CD4-positive, alpha-beta T cell treated with Interleukin-12 subunit alpha and Interleukin-12 subunit beta, for 1 hour (primary cell): ENCODE measurements around the gene CDK16.

Source experiments
- DNase-seq: peaks from one replicate; pipeline ENCODE4 v3.0.0-alpha.2; 2020

Gene CDK16

DNA sequence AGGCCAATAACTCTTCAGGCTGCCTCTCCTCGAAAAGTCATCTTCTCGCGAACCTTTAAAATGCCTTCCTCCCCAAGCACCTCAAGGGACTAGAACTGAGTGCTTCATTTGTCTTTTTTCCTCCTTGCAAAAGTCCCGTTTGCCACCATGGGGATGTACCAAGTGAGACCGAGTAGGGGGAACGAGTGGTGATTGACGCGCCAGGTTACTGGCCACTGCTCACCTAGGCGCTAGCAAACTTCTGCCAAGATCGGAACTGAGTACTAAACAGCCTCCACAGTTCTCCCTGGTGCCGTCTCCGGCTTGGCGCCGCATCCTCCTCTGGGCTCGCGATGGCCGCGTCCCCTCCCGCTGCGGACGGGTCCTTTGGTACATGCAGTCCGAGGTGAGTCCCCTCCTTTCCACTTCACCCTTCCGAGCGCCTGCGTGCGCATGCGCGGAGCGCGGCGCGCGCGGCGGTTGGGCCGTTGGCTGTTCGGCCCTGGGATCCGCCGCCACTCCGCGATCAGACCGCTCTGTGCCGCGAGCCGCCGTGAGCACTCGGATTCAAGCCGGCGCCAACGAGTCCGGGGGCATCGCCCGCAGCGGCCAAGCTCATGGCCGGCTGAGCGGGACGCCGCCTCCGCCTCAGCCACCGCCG is at the start of gene CDK16:
CDK16 (plus strand) TSS at position 402 of the 640 bp plus-strand sequence. CDS start 4,877 bp downstream, outside the sequence.
- peak; percentile 83 for DNase-seq

- DNase-seq = no peak
Observed at GRCh38 chrX:47169273-47169672, 49.2 kb upstream of the CDK16 start.

DNA sequence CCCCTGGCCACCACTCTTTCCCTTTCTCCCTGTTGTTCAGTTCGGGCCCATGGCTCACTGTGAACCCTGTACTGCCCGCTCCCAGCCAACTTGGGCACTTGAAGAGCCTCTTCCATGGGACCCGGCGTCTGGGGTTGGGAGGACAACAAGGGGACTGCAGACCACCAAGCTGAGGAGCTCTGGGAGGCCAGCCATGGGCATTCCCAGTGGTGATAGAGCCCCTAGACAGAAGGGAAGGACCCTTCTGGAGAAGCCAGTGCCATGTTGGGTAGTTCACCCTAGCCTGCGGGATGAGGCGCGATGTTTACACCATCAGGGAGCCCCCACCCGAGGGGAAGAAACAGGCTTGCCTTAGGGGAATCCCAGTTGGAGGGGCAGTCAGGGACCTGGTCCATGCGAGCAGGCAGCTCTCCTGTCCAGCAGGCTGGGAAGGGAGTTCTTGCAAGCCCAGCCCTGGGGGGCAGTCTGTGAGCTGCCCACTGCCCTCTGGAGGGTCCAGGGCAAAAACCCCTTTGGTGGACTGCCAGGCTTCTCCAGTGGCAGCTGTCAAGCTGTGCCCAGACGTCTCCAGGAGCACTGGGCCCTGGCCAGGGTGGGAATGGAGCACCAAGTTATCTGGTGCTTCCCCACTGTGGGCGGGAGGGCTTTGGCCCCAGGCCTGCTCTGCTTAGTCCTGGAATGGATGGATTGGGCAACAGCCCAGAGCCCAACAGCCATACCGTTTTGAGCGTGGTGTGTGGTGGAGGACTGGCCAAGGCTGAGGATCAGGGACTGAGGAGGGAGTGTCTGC is 48.6 kb upstream of the CDK16 start:
- no peak for DNase-seq

DNA sequence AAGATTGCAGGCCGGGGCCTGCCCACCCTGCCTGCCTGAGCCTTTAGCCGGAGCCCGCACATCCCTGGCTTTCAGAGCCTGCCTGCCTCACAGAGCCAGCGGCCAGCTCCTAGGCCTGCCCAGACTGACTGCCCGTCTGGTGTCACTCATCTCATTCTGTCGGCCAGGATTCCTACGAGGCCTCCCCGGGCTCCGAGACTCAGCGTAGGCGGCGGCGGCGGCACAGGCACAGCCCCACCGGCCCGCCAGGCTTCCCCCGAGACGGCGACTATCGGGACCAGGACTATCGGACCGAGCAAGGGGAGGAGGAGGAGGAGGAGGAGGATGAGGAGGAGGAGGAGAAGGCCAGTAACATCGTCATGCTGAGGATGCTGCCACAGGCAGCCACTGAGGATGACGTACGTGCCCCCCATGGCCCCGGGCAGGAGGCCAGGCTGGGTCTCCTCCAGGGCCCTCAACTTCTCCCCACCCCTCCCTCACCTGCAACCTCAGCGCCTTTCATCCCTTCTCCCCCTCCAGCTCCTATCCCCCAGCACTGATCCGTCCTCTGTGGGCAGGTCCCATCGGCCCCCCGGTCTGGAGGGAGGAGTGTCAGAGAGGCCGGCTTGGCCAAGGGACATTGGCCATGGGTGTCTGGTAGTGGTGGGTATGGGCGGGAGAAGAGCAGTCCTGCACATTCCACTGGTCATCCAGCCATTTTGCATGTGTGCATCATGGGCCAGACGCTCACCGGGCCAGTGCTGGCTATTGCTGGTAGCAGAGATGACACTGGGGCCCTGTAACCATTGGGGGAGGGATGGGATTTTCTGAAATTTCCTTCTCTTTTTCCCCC is 47.4 kb upstream of the CDK16 start:
- no peak for DNase-seq

DNA sequence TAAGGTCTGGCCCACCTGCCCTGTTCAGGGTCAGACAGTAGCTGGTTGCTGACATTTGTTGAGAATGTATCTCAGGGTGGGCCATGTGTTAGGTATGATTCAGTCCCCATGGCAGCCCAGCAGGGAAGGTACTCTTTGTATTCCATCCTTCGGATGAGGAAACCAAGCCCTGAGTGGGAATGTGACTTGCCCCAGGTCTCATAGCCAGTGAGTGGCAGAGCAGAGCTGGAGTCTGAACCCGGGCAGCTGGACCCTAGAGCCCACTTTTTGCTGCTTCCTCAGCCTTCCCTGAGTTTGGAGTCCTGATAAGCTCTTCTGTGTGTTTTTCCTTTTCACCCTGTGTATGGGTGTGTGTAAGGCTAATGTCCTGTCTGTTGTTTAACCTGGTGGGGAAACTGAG is 46.5 kb upstream of the CDK16 start:
- no peak for DNase-seq

DNA sequence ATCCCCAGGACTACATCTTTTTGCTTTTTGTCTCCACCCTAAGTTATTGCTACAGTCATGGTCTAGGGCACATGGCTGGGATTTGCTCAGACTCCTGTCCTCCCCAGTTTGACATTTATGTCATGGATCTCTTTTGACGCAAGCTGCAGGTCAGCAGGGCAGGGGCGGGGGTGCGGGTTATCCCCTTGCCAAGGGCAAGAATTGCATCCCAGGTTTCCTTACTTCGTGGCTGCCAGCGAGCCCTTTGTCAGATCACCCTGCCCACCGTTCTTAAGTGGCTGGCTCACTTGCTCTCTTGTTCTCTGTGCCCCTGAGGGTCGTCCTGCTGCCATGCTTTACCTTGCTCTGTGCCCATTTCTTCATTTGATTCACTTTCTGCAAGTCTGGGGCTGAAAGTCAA is 45.9 kb upstream of the CDK16 start:
- no peak for DNase-seq

- DNase-seq = no peak
Observed at GRCh38 chrX:47172971-47173792, 45.3 kb upstream of the CDK16 start.

DNA sequence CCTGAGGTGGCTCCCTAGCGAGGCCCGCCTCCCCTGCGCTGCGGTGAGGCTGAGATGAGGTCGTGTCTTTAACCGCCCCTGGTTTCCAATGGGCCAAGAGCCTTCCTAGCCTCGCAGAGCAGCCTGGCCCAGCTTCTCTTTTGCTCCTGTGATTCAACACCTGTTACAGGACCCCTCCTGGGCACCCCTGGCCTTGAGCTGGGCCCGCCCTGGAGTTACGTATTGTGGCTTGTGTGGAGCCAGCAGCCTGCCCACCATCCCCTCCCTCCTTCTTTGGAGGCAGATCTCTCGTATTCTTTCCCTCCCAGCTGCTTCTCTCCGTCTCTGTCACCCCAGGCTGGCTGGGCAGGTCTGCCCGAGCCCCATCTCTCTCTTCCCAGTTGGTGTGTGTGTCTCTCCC is 44.1 kb upstream of the CDK16 start:
- no peak for DNase-seq

DNA sequence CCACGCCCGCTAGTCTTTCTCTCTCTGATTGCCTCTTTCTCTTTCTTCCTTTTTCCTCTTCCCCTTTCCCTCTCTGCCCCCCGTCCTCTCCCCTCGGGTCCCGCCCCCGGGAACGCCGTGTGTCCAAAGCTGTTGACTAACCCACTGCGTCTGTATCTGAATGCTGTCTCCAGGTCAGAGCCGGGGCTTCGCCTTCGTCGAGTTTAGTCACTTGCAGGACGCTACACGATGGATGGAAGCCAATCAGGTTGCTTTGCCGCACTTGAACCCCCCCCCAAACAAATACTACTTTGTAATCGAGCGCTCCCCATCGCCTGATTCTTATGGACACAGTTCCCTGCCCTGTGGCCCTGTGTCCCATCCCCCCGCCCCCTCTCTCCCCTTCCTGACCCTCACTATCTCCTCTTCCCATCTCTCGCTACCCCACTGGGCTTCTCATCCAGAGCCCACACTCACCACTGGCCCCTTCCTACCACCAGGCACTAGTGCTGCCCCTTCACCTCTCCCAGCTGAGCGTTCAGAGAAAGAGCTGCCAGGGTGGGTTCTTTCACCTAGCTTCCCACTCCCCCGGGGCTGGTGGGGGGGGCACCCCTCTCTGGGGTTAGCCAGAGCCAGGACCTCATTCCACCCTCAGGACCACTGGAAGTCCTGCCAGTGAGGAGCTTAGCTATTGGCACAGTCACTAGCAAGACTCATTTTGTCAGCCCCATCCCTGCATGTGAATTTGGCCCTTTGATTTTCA is 43.5 kb upstream of the CDK16 start:
- no peak for DNase-seq

DNA sequence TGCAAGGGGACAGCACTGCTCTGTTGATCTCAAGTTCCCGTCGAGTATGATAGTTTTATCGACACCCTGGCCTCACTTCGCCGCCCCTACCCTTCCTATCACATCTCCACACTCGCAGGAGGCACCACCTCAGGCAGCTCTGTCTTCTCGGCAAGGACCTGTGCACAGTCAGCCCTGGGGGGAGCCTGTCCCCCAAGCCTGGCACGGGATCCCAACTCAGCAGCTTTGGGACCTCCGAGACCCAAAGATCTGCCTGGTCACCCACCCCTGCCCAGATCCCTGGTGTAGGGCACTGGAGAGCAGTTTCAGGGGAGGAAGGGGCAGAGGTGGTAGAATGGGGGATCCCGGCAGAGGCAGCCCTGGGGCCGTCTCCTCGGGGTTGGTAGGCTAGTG is 42.9 kb upstream of the CDK16 start:
- no peak for DNase-seq

- DNase-seq = no peak
Observed at GRCh38 chrX:47176101-47176740, 42.3 kb upstream of the CDK16 start.

DNA sequence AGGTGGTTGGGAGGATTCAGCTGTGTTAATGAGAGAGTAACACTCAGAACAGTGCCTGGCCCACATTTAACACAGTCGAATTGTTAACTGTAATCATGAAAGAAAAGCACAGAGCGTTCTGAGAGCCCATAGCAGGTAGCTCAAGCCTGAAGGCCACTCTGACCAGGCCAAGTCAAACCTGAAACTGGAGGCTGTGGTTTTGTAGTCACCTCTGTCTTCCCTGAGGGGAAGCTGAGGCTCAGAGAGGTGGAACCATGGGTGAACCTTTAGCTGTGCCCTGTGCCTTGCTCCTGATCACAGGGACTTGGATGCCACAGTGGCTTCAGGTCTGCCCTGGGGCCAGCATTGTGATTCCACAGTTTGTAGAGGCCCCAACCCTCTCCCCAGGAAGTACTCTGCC is 41.4 kb upstream of the CDK16 start:
- no peak for DNase-seq

DNA sequence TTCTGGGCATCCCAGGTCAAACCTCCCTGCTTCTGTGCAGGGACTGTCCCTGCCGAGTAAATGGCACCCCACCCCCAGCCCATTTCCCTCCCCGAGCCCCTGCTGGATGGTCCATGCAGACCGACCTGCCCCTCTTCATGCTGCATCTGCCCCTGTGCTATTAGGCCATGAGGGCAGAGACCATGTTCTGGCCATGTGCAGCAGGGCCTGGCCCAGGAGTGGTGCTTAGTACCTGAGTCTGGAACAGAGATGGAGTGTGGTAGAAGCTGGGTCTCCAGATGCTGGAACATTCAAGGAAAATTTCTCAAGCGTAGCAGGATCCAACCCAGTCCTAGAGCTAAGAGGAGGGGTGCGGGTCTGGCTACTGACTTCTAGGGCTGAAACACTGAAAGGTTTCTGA is 40.1 kb upstream of the CDK16 start:
- no peak for DNase-seq

DNA sequence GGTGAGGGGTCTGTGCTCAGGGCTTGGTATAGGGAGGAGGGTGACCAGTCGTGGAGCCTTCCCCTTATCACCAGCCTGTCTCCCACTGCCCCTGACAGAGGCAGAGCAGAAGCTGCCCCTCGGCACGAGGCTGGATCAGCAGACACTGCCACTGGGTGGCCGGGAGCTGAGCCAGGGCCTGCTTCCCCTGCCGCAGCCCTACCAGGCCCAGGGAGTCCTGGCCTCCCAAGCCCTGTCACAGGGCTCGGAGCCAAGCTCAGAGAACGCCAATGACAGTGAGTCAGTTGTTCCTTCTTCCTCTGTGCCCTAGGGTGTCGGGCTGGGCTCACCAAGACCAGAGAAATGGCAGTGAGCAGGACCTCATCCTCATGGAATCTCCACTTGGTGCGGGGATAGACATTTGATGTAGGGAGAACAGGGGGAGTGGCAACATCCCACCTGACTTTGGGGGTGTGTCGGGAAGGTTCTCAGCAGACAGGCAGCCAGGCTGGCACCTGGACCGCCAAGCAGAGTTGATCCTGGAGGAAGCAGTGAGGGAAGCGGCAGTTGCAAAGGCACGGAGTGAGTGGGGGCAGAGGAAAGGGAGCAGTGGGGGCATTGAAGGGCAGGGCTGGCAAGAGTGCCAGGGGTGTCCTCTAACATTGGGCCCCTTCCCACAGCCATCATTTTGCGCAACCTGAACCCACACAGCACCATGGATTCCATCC is 39.1 kb upstream of the CDK16 start:
- DNase-seq = no peak

- DNase-seq = no peak
Observed at GRCh38 chrX:47179928-47180255, 38.6 kb upstream of the CDK16 start.

DNA sequence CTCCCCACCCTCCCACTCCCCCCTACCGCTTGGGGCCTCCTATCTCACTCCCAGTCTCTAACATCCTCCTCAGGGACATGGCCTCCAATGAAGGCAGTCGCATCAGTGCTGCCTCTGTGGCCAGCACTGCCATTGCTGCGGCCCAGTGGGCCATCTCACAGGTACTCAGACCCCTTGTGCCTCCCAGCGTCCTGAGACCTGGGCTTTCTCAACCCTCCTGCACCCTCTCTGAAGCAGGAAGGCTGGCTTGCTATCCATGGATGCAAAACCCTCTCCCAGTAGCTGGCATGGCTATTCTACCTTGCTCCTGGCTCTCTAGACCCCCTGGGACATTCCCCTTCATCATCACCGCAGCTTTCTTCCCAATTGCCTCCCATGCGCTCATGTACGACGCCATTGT is 38.1 kb upstream of the CDK16 start:
- DNase-seq = no peak

GRCh38 chrX:47181301-47181700 is 37.2 kb upstream of the CDK16 start:
- DNase-seq = no peak

- DNase-seq = no peak
Observed at GRCh38 chrX:47182106-47182700, 36.3 kb upstream of the CDK16 start.

DNA sequence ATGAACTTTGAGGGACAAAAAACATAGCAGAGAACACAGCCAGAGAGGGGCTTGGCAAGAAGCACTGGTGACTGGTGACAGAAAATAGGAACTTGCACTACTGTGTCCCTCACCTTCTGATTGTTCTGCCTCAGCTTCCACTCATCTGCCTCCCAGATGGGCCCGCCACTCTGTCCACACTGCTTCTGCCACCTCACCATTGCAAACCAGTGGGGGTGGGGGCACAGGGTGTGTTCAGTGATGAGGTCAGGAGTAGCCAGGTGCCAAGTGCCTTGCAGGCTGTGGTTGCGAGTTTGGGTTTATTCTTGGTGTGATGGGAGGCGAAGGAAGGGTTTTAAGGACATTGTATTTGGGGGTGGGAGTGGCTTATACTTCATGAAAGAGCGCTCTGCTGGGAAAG is 34.0 kb upstream of the CDK16 start:
- DNase-seq = no peak

DNA sequence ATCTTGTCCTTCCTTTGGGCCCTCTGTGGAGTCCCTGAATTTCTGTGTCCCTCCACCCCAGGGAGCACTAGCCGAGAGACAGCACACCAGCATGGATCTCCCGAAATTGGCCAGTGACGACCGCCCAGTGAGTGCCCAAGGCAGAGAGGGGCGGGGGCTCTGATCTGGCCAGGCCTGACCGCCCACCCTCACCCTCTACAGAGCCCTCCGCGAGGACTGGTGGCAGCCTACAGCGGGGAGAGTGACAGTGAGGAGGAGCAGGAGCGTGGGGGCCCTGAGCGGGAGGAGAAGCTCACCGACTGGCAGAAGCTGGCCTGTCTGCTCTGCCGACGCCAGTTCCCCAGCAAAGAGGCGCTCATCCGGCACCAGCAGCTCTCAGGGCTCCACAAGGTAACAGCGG is 33.2 kb upstream of the CDK16 start:
- DNase-seq = no peak
